ENCODE measurements around the gene SMLR1.

The SMLR1 gene

GRCh38 chr6:130853555-130854183 lies 26.5 kb downstream of the SMLR1 start:
- no peak for DNase-seq

GRCh38 chr6:130858054-130858453 lies 30.8 kb downstream of the SMLR1 start:
- DNase-seq, result no peak

GRCh38 chr6:130858498-130859160 lies 31.4 kb downstream of the SMLR1 start:
- no peak for DNase-seq

GRCh38 chr6:130859161-130859867 lies 32.1 kb downstream of the SMLR1 start:
- no peak for DNase-seq

GRCh38 chr6:130862370-130862769 lies 35.2 kb downstream of the SMLR1 start:
- no peak for DNase-seq

GRCh38 chr6:130863415-130864230 lies 36.4 kb downstream of the SMLR1 start:
- DNase-seq, result no peak

- DNase-seq, result no peak
Observed at GRCh38 chr6:130864344-130864743, 37.1 kb downstream of the SMLR1 start.

GRCh38 chr6:130865793-130866192 lies 38.6 kb downstream of the SMLR1 start:
- no peak for DNase-seq

GRCh38 chr6:130869681-130870080 lies 42.5 kb downstream of the SMLR1 start:
- no peak for DNase-seq

GRCh38 chr6:130870179-130870880 lies 43.1 kb downstream of the SMLR1 start:
- no peak for DNase-seq

GRCh38 chr6:130872250-130873095 lies 45.3 kb downstream of the SMLR1 start:
- peak; percentile 72 for DNase-seq

- no peak for DNase-seq
Observed at GRCh38 chr6:130873746-130874145, 46.5 kb downstream of the SMLR1 start.

GRCh38 chr6:130879826-130880225 lies 52.6 kb downstream of the SMLR1 start:
- DNase-seq, result no peak

- DNase-seq, result no peak
Observed at GRCh38 chr6:130882370-130882769, 55.2 kb downstream of the SMLR1 start.

- DNase-seq, result peak; percentile 81
Observed at GRCh38 chr6:130885392-130886192, 58.4 kb downstream of the SMLR1 start.
